Ramos (cell line): Measurements from ENCODE around the gene TTBK2.

Experiments used
- in situ Hi-C: fragments of 300-500 bp; cut with MboI; formaldehyde crosslinking; loops from one replicate; pipeline ENCODE4 v1.14.3; 2022; ENCODE audit warnings: low sequenced_read_pairs; ENCODE audit not compliant: unreplicated experiment

Gene TTBK2

DNA sequence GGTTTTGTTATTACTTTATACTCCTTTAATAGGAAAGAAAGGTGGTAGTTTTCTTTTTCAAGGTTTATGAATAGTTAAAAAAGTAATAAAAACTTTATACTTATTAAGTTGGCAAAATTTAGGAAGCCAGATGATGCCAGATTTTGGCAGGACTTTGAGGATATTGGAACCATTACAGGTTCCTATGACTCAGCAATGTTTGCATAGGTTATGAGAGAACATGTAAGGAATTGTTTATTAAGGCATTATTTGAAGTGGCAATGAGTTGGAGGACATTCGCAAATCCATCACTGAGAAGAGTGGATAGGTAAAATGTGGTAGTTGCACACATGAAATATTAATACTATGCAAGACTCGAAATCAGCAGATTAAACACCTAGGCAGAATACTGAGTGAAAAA is 213.5 kb downstream of the TTBK2 start:
- in situ Hi-C loops = no loop called here

DNA sequence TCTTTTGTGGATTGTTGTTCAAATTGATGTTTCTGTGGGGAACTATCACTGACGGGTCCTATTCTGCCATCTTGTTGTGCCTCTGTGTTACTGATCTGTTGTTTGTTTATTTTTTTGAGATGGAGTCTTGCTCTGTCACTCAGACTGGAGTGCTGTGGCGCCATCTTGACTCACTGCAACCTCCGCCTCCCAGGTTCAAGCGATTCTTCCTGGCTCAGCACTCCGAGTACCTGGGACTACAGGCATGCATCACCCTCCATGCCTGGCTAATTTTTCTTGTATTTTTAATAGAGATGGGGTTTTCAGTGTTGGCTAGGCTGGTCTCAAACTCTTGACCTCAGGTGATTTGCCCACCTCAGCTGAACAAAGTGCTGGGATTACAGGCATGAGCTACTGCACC is 215.2 kb downstream of the TTBK2 start:
- in situ Hi-C loops = no loop called here

DNA sequence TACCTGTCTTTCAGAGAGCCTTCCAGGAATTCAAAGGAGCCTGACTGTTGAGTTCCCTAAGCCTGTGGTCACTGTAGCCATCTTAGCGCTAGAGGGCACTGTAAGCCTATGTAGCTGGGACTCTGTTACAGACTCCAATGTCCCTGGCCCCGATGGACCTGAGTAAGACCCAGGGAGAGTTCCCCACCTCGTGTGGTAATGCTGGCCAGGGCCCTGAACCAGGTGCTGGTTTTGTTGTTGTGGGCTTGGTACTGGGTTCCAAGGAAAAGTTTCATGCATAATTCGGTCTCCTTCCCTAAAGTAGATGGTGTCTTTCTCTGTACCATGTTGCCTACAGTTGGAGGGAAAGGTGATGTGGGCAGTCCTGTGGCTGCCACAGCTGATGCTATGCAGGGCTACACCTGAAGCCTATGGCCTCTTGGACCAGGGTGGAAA is 216.1 kb downstream of the TTBK2 start:
- in situ Hi-C loops = no loop called here

DNA sequence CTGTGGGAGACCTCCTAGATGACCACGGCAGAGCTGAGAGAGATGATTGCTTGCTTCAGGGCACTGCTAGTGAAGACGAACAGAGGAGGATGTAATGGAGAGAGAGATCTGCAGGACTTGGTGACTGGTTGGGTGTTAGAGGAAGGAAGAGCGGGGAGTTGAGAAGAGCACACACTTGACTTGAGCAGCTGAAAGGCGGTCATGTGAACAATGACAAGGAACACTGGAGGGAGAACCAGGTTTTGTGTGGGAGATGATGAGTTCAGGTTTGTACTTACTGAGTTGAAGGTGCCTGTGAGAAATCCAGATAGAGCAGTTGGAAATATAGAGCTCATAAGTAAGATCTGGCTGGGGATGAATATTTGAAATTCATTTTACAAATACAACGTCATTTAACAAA is 224.0 kb downstream of the TTBK2 start:
- in situ Hi-C loops = loop anchor here (10.0 kb wide), 1 partner anchor 518 kb away; no protein-coding TSS in a partner anchor

DNA sequence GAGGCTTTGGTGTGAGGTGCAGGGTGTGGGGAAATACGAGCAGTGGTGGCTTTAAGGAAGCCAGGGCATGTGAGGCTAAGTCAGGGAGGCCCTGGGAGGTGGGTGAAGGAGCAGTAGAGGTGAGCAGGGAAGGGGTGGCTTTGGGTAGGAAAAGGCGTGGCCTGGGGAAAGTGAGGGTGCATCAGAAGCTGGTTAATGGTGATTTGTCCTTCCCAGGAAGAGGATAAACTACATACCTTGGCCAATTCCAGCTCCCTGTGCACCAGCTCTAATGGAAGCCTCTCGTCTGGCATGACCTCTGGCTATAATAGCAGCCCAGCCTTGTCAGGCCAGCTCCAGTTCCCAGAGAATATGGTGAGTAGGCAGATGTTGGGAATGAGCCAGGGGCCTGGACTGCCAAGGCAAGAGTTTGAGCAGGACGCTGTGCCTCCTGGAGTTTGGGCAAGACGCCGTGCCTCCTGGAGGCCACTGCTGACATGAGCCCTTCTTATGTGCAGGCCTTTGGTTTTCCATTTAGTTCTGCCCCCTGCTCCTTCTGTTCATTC is 225.0 kb downstream of the TTBK2 start:
- in situ Hi-C loops = loop anchor here (10.0 kb wide), 1 partner anchor 519 kb away; no protein-coding TSS in a partner anchor

DNA sequence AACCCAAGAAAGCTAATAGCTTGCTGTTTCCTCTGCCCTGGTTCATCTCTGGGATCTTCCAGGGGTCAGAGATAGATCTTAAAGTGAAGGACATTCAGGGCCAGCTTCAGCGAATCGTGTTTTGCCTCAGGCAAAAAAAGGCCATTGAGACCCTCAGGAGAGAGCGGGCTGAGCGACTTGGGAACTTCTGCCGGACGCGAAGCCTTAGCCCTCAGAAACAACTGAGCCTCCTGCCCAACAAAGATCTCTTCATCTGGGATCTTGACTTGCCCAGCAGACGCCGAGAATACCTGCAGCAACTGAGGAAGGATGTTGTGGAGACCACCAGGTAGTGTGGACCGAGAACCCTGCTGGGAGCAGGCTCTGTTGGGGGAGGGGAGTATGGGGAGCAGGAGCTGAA is 226.2 kb downstream of the TTBK2 start:
- in situ Hi-C loops = loop anchor here (10.0 kb wide), 1 partner anchor 520 kb away; no protein-coding TSS in a partner anchor

DNA sequence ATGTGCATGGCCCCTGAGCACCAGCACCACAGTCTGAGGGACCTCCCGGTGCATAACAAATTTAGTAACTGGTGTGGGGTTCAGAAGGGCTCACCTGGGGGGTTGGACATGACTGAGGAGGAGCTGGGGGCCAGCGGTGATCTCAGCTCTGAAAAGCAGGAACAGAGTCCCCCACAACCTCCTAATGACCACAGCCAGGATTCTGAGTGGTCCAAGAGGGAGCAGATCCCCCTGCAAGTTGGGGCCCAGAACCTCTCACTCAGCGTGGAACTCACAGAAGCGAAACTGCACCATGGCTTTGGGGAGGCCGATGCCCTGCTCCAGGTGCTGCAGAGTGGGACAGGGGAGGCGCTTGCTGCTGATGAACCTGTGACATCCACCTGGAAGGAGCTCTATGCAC is 226.6 kb downstream of the TTBK2 start:
- in situ Hi-C loops = loop anchor here (10.0 kb wide), 1 partner anchor 521 kb away; no protein-coding TSS in a partner anchor

DNA sequence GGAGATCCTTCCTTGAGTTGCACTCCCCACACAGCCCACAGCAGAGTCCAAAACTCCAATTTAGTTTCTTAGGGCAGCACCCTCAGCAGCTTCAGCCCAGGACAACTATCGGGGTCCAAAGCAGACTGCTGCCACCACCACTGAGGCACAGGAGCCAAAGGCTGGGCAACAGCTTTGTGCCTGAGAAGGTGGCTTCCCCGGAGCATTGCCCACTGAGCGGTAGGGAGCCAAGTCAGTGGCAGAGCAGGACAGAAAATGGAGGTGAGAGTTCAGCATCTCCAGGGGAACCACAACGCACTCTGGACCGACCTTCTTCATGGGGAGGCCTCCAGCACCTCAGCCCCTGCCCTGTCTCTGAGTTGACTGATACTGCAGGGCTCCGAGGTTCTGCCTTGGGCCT is 227.1 kb downstream of the TTBK2 start:
- in situ Hi-C loops = loop anchor here (10.0 kb wide), 1 partner anchor 521 kb away; no protein-coding TSS in a partner anchor

DNA sequence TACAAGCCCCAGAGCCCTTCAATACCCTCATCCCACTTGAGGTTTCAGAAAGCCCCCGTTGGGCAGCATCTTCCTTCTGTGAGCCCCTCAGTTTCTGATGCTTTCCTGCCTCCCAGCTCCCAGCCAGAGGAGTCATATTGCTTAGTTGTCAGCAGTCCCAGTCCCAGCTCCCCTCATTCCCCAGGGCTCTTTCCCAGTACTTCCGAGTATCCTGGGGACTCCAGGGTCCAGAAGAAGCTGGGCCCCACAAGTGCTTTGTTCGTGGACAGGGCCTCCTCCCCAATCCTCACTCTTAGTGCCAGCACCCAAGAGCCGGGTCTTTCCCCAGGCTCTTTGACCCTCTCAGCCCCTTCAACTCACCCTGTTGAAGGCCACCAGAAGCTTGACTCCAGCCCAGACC is 227.6 kb downstream of the TTBK2 start:
- in situ Hi-C loops = loop anchor here (10.0 kb wide), 1 partner anchor 522 kb away; no protein-coding TSS in a partner anchor

DNA sequence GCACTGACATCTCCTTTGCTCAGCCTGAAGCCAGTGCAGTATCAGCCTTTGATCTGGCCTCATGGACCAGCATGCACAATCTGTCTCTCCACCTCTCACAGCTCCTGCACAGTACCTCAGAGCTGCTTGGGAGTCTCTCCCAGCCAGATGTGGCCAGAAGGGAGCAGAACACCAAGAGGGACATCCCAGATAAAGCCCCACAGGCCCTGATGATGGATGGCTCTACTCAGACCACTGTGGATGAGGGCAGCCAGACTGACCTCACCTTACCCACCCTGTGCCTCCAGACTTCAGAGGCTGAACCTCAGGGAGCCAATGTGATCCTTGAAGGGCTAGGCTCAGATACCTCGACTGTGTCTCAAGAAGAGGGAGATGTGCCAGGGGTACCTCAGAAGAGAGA is 228.0 kb downstream of the TTBK2 start:
- in situ Hi-C loops = loop anchor here (10.0 kb wide), 1 partner anchor 522 kb away; no protein-coding TSS in a partner anchor

DNA sequence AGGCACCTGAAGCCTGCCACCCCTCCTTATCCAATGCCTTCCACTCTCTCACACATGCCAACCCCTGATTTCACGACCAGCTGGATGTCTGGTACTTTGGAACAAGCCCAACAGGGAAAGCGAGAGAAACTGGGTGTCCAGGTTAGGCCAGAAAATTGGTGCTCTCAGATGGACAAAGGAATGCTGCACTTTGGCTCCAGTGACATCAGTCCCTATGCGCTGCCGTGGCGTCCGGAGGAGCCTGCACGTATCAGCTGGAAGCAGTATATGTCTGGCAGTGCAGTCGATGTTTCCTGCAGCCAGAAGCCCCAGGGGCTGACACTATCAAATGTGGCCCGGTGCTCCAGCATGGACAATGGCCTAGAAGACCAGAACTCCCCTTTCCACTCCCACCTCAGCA is 228.8 kb downstream of the TTBK2 start:
- in situ Hi-C loops = loop anchor here (10.0 kb wide), 1 partner anchor 523 kb away; no protein-coding TSS in a partner anchor

DNA sequence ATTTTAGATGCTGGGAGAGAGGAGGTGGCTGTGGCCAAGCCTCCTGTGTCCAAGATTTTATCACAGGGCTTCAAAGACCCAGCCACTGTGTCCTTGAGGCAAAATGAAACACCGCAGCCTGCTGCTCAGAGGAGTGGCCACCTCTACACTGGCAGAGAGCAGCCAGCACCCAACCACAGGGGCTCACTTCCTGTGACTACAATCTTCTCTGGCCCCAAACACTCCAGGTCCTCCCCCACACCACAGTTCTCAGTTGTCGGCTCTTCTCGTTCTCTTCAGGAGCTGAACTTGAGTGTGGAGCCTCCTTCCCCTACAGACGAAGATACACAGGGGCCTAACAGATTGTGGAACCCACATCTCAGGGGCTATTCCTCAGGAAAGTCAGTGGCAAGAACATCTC is 229.3 kb downstream of the TTBK2 start:
- in situ Hi-C loops = loop anchor here (10.0 kb wide), 1 partner anchor 523 kb away; no protein-coding TSS in a partner anchor
